SK-N-SH (cell line): ENCODE measurements around the gene TMEM120B. TPM values are rescaled to one million over a fixed set of nuclear protein-coding genes. Genes with fewer than 3 reads are reported as not detected.

Experiments
- CTCF ChIA-PET: fragments of 300-600, 350-600 bp; formaldehyde crosslinking; extraction: SDS; loops from one replicate; lab custom pipeline; 2021; lab: Yijun Ruan, JAX
- POLR2A ChIA-PET: fragments of 350-600 bp; sonication (Branson Sonifier 250); formaldehyde crosslinking; extraction: SDS; loops from one replicate; lab custom pipeline; 2020; ENCODE audit warnings: antibody characterized with exemption, inconsistent platforms; lab: Yijun Ruan, JAX
- DNase-seq: peaks from one replicate; pipeline ENCODE4 v3.0.0; 2012
- H2AFZ ChIP-seq: fragments of 200-600 bp; sonication (generic); 2 replicates; pipeline ENCODE4 v1.8.1; 2016; ENCODE audit warnings: antibody characterized with exemption, mild to moderate bottlenecking, low read depth
- H3F3A ChIP-seq: fragments of 200-600 bp; sonication (generic); replicated peaks from 2 replicates; pipeline ENCODE3; 2016; ENCODE audit warnings: antibody characterized with exemption, mild to moderate bottlenecking; ENCODE audit not compliant: insufficient read depth
- H3K27ac ChIP-seq, 2 experiments: fragments of 200-500 bp in 1 of 2; fragments of 200-600 bp in 1 of 2; sonication (Bioruptor generic) in 1 of 2; sonication (generic), shearing (Covaris generic) in 1 of 2; 2 replicates each; pipeline versions ENCODE4 v1.5.1 to v1.6.1; 2014 to 2016; ENCODE audit warnings: low read depth in 2 of 2, inconsistent platforms in 1 of 2, low read length in 1 of 2, mild to moderate bottlenecking in 1 of 2, mixed read lengths in 1 of 2
- H3K27me3 ChIP-seq: fragments of 200-600 bp; sonication (generic), shearing (Covaris generic); 2 replicates; pipeline ENCODE4 v1.6.1; 2016; ENCODE audit warnings: mixed run types; ENCODE audit not compliant: insufficient read depth
- H3K36me3 ChIP-seq, 2 experiments: fragments of 200-500 bp in 1 of 2; fragments of 200-600 bp in 1 of 2; sonication (Bioruptor generic) in 1 of 2; sonication (generic) in 1 of 2; replicated peaks in 1 of 2; 2 replicates each; pipeline versions ENCODE3 to v1.5.1; 2014 to 2016; ENCODE audit warnings: low read length in 1 of 2, mild to moderate bottlenecking in 1 of 2; ENCODE audit not compliant: insufficient read depth in 2 of 2, control insufficient read depth in 1 of 2
- H3K4me1 ChIP-seq, 2 experiments: fragments of 200-500 bp in 1 of 2; fragments of 200-600 bp in 1 of 2; sonication (Bioruptor generic) in 1 of 2; sonication (generic), shearing (Covaris generic) in 1 of 2; 2 replicates each; pipeline versions ENCODE4 v1.5.1 to v1.6.1; 2014 to 2016; ENCODE audit warnings: low read depth in 1 of 2, low read length in 1 of 2, mixed run types in 1 of 2; ENCODE audit not compliant: insufficient read depth in 2 of 2, control insufficient read depth in 1 of 2
- H3K4me2 ChIP-seq: fragments of 200-600 bp; sonication (generic), shearing (Covaris generic); 2 replicates; pipeline ENCODE4 v1.6.1; 2017; ENCODE audit warnings: mixed run types
- H3K4me3 ChIP-seq, 2 experiments: fragments of 200-500 bp in 1 of 2; fragments of 200-600 bp in 1 of 2; sonication (Bioruptor generic) in 1 of 2; sonication (generic), shearing (Covaris generic) in 1 of 2; 2 replicates each; pipeline versions ENCODE4 v1.5.1 to v1.8.1; 2014 to 2016; ENCODE audit warnings: low read depth in 2 of 2, inconsistent platforms in 1 of 2, low read length in 1 of 2, mild to moderate bottlenecking in 1 of 2, mixed read lengths in 1 of 2, moderate library complexity in 1 of 2
- H3K79me2 ChIP-seq: fragments of 200-600 bp; sonication (generic); 2 replicates; pipeline ENCODE4 v1.8.1; 2017; ENCODE audit warnings: mild to moderate bottlenecking; ENCODE audit not compliant: insufficient read depth
- H3K9ac ChIP-seq: fragments of 200-600 bp; sonication (generic); 2 replicates; pipeline ENCODE4 v1.6.1; 2017; ENCODE audit warnings: mixed run types
- H3K9me2 ChIP-seq: fragments of 200-600 bp; sonication (generic); 2 replicates; pipeline ENCODE4 v1.6.1; 2017; ENCODE audit warnings: mixed run types
- H3K9me3 ChIP-seq: fragments of 200-600 bp; sonication (generic); 2 replicates; pipeline ENCODE4 v1.6.1; 2017; ENCODE audit warnings: mixed run types, mild to moderate bottlenecking, moderate library complexity
- H4K20me1 ChIP-seq: fragments of 200-600 bp; sonication (generic); 2 replicates; pipeline ENCODE4 v1.6.1; 2017; ENCODE audit warnings: mild to moderate bottlenecking, mixed run types; ENCODE audit not compliant: insufficient read depth
- EP300 ChIP-seq, 2 experiments: IDR thresholded peaks; 2 replicates each; pipeline versions ENCODE4 v1.4.0 to v1.6.1; 2012; ENCODE audit warnings: borderline replicate concordance in 1 of 2, low read depth in 1 of 2, low read length in 1 of 2
- EZH2phosphoT487 ChIP-seq: fragments of 200-600 bp; sonication (generic); IDR thresholded peaks from 2 replicates; pipeline ENCODE4 v1.6.1; 2017; ENCODE audit warnings: low read depth, mixed run types, mild to moderate bottlenecking, antibody characterized with exemption, moderate library complexity, borderline replicate concordance
- FOXJ3 ChIP-seq: sonication (generic); formaldehyde crosslinking; IDR thresholded peaks from 2 replicates; pipeline ENCODE4 v1.5.1; 2020; ENCODE audit warnings: mild to moderate bottlenecking, missing genetic modification reagents
- GABPA ChIP-seq: IDR thresholded peaks from 2 replicates; pipeline ENCODE4 v1.4.0; 2012; ENCODE audit warnings: low read depth, mild to moderate bottlenecking
- IRF3 ChIP-seq: fragments of 150-350 bp; IDR thresholded peaks from 2 replicates; pipeline ENCODE4 v1.6.1; 2016; ENCODE audit warnings: mild to moderate bottlenecking, low read depth, low read length
- JUND ChIP-seq: IDR thresholded peaks from 2 replicates; pipeline ENCODE4 v1.4.0; 2012
- MAX ChIP-seq: IDR thresholded peaks from 2 replicates; pipeline ENCODE4 v1.4.0; 2012; ENCODE audit warnings: low read depth
- NFIC ChIP-seq: IDR thresholded peaks from 2 replicates; pipeline ENCODE4 v1.4.0; 2012; ENCODE audit warnings: borderline replicate concordance
- NRF1 ChIP-seq: IDR thresholded peaks from 2 replicates; pipeline ENCODE4 v1.6.1; 2012; ENCODE audit warnings: low read depth, mild to moderate bottlenecking, low read length
- POLR2AphosphoS5 ChIP-seq: IDR thresholded peaks from 2 replicates; pipeline ENCODE4 v1.6.1; 2012; ENCODE audit warnings: low read depth, low read length
- REST ChIP-seq: IDR thresholded peaks from 2 replicates; pipeline ENCODE4 v1.6.1; 2012; ENCODE audit warnings: mild to moderate bottlenecking, low read depth, low read length, moderate library complexity
- TEAD4 ChIP-seq: IDR thresholded peaks from 2 replicates; pipeline ENCODE4 v1.4.0; 2012; ENCODE audit warnings: mild to moderate bottlenecking, borderline replicate concordance; ENCODE audit not compliant: insufficient read depth
- USF1 ChIP-seq: IDR thresholded peaks from 2 replicates; pipeline ENCODE4 v1.4.0; 2012; ENCODE audit warnings: low read depth, borderline replicate concordance
- YY1 ChIP-seq: IDR thresholded peaks from 2 replicates; pipeline ENCODE4 v1.4.0; 2012; ENCODE audit warnings: low read depth, mild to moderate bottlenecking
- ZBTB33 ChIP-seq: IDR thresholded peaks from 2 replicates; pipeline ENCODE4 v1.4.0; 2012; ENCODE audit warnings: low read depth, borderline replicate concordance
- WGBS: methylation state at CpG from one replicate; pipeline ENCODE4 v1.1.6; 2017; ENCODE audit warnings: low lambda C conversion rate; 5-methylcytosine and 5-hydroxymethylcytosine counted together
- polyA plus RNA-seq, 3 experiments: library from polyadenylated mRNA; depleted of rRNA; stranded (reverse); fragments of >200 nt; gene quantifications; 2 replicates each; pipeline ENCODE4 v1.2.3, GENCODE V29; 2012
- TF ChIP-seq, protein P1 (sequence below): fragments of 150-350 bp; IDR thresholded peaks from 2 replicates; pipeline ENCODE4 v1.6.1; 2017; ENCODE audit warnings: antibody characterized with exemption, low read length, low read depth, borderline replicate concordance

Gene TMEM120B
- polyA plus RNA-seq, 1 of the 3 experiments (the other 2 are of a cell fraction), result 15.4 TPM

DNA sequence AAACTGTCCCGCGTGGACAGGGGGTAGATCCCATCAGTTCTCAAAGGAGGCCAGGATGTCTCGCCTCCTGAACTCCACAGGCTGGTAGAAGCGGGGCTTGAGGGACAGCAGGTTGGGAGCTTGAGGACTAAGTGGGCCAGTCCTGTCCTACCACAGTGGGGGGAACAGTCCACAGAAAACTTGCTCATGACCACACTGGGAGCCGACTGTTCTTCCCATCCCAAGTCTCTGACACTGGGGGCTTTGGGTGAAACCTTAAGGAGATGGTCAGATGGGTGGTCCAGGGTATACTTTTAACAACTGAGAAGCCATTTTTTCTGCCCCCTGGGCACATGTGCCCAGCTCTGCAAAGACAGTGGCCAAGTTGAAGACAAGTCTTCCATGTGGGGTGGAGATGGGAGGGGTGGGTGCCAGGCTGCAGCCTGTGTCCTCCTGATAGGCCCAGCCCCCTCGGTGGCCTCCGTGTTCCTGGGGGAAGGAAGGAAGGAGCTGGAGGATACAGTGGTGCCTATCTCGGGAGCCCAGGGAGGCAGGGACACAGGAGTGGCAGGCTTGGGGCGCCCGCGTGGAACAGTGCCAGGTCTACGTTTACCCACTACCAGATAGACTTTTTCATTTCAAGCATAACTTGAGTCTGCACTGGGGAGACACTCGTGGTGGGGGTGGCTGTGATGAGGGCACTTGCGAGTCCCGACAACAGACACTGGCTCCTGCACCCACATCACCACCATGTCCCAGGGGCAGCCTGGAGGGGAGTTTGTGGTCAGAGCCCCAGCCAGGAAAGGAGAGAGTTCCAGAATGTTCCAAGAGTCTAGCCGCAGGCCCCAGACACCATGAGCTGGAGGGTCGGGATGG is 66.2 kb downstream of the TMEM120B start:
- TF ChIP-seq JUND (no peak), YY1 (no peak), EZH2phosphoT487 (no peak), ZBTB33 (no peak), POLR2AphosphoS5 (no peak; the same call in 1 of the 2 replicates), IRF3 (no peak), FOXJ3 (CRISPR knock-in tag) (no peak), NFIC (no peak), TEAD4 (no peak), MAX (no peak), NRF1 (no peak)
- POLR2A ChIA-PET, result no interaction called here
- Histone ChIP-seq H3K27me3 (no peaks in the 10 kb centered on the region), H3K4me3 (no peak overlapping the region), H3K4me1 (no peaks in the 10 kb centered on the region; a peak in 1 of 4 replicates), H4K20me1 (no peaks in the 10 kb centered on the region), H3K9me2 (no peaks in the 10 kb centered on the region), H3K36me3 (peaks cover 0 to 10% of the 10 kb centered on the region in 2 experiments), H3K9me3 (no peaks in the 10 kb centered on the region), H3K27ac (no peak overlapping the region), H3K4me2 (no peak overlapping the region), H3F3A (peaks cover 10% of the 10 kb centered on the region), H3K79me2 (no peaks in the 10 kb centered on the region; the same call in 1 of the 2 replicates), H2AFZ (no peak overlapping the region), H3K9ac (no peak overlapping the region)
- no peak for DNase-seq
- 88% methylated on average over 15 of the region's 17 CpGs for WGBS
- CTCF ChIA-PET, result interaction anchor here (1.4 to 25.7 kb wide), 5 partner anchors 16 to 84 kb away, joined by 3 to 382 read pairs (median 5); partner anchors contain the start of gene RHOF

GRCh38 chr12:121779422-121779895 is 66.9 kb downstream of the TMEM120B start:
- 100% methylated on average over 11 of the region's 17 CpGs for WGBS
- Histone ChIP-seq H3K9ac (no peak overlapping the region), H3K36me3 (peaks cover 0 to 10% of the 10 kb centered on the region in 2 experiments), H3K4me2 (no peak overlapping the region), H3K4me1 (peaks cover 0 to 6% of the 10 kb centered on the region in 2 experiments; a peak in 2 of 4 replicates), H3K79me2 (no peaks in the 10 kb centered on the region; the same call in 1 of the 2 replicates), H3K9me3 (no peaks in the 10 kb centered on the region), H3K4me3 (no peak overlapping the region), H3K27ac (no peak overlapping the region), H2AFZ (no peak overlapping the region), H3F3A (peaks cover 16% of the 10 kb centered on the region), H3K9me2 (no peaks in the 10 kb centered on the region), H4K20me1 (no peaks in the 10 kb centered on the region), H3K27me3 (no peaks in the 10 kb centered on the region)
- no peak for DNase-seq
- POLR2A ChIA-PET, result no interaction called here
- CTCF ChIA-PET, result interaction anchor here (1.4 to 25.7 kb wide), 5 partner anchors 15 to 85 kb away, joined by 3 to 382 read pairs (median 5); partner anchors contain the start of gene RHOF
- TF ChIP-seq, protein P1, sequence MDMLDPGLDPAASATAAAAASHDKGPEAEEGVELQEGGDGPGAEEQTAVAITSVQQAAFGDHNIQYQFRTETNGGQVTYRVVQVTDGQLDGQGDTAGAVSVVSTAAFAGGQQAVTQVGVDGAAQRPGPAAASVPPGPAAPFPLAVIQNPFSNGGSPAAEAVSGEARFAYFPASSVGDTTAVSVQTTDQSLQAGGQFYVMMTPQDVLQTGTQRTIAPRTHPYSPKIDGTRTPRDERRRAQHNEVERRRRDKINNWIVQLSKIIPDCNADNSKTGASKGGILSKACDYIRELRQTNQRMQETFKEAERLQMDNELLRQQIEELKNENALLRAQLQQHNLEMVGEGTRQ, result no peak
- TF ChIP-seq USF1, result no peak
- no peak for TF ChIP-seq EP300 (IDR thresholded peaks at IDR 0.05; ENCODE audit: borderline replicate concordance in 1 of 2, low read depth in 1 of 2, low read length in 1 of 2)
- TF ChIP-seq REST, result no peak
- no peak for TF ChIP-seq TEAD4
- TF ChIP-seq GABPA, result no peak
